Neural cell (in vitro differentiated cells): Measurements from ENCODE around the gene TSPOAP1.

Experiments used
- CTCF ChIP-seq: fragments of 450-650 bp; IDR thresholded peaks from 2 replicates; pipeline ENCODE4 v1.5.1; 2014; ENCODE audit warnings: antibody characterized with exemption, mild to moderate bottlenecking, moderate library complexity; ENCODE audit not compliant: poor library complexity, severe bottlenecking
- EP300 ChIP-seq: fragments of 450-650 bp; conservative IDR thresholded peaks from 2 replicates; pipeline ENCODE4 v1.6.1; 2014; ENCODE audit warnings: antibody characterized with exemption, mild to moderate bottlenecking, moderate library complexity; ENCODE audit not compliant: poor library complexity, severe bottlenecking
- EZH2 ChIP-seq: fragments of 200-600, 300-800 bp; shearing (Covaris generic), sonication (generic); IDR thresholded peaks from 2 replicates; pipeline ENCODE4 v1.6.1; 2014; ENCODE audit warnings: antibody characterized with exemption, low read length, borderline replicate concordance, mild to moderate bottlenecking; ENCODE audit not compliant: insufficient read depth, poor library complexity, severe bottlenecking
- MXI1 ChIP-seq: fragments of 450-650 bp; conservative IDR thresholded peaks from 2 replicates; pipeline ENCODE4 v1.6.1; 2014; ENCODE audit warnings: antibody characterized with exemption, mild to moderate bottlenecking; ENCODE audit not compliant: poor library complexity, severe bottlenecking
- REST ChIP-seq: IDR thresholded peaks from 2 replicates; pipeline ENCODE4 v1.6.1; 2012; ENCODE audit warnings: borderline replicate concordance
- TAF1 ChIP-seq: IDR thresholded peaks from 2 replicates; pipeline ENCODE4 v1.6.1; 2012; ENCODE audit warnings: low read depth

- no peak for TF ChIP-seq TAF1
- TF ChIP-seq REST, result no peak
- TF ChIP-seq EP300, result no peak
- no peak for TF ChIP-seq CTCF
- TF ChIP-seq EZH2, result no peak
- TF ChIP-seq MXI1, result no peak
These were observed 15.6 kb upstream of the TSPOAP1 start for GRCh38 chr17:58344047-58344790.
